DMS79 treated with DMSO at 0.1 percent for 48 hours (cell line): ENCODE measurements around the gene ANKFY1.

Source experiments
- DNase-seq: peaks from one replicate; lab custom pipeline; 2025; lab: John Stamatoyannopoulos, UW

Gene ANKFY1

DNA sequence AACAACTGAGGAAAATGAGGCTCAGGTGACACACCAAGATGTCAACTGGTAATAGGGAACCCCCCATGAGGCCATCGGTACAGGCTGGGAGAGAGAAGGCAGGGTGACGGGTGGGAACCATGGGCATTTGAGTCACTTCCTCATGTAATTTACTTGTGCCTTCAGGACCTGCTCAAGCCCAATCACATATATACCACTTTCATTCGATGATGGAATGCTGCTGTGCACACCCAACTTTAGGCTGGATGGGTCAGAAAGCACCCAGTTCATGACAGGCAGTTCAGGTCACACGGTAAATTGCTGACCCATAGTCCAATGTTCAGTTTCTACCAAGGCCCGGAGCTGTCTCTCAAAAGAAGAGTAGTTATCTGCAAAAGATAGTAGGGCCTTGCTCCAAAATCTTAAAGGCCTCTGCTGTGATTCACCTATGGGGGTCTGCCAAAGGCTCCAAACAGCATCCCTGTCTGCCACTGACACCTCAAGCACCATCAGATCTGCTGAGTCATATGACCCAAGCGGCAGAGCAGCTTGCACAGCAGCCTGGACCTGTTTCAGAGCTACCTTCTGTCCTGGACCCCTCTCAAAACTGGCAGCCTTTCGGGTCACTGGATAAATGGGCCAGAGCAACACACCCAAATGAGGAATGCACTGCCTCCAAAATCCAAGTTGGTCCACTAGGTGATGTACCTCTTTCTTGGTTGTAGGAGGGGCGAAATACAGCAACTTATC, 145.6 kb downstream of the ANKFY1 start:
- DNase-seq = no peak

DNA sequence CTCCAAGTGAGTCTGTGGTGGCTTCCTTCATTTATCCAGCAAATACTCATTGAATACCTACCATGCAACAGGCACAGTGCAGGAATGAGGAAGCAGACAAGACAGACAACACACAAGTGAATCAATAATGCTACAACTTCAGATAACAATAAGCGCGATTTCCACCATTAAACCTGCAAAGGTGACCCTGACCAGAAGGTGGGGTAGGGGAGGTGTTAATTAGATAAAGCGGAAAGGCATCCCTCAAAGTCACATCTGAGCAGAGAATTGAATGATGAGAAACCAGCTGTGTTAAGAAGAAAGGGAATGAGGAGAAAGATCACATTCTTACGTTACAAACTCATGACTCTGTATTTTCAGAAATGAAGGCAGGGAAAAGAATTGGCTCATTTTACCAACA, 147.3 kb downstream of the ANKFY1 start:
- no peak for DNase-seq
